Measurements from ENCODE around the gene SLC39A12.

The SLC39A12 gene

GRCh38 chr10:18066947-18067346 lies 115.2 kb downstream of the SLC39A12 start:
- no peak for DNase-seq

GRCh38 chr10:18068401-18068800 lies 116.7 kb downstream of the SLC39A12 start:
- DNase-seq = no peak

GRCh38 chr10:18071591-18071990 lies 119.9 kb downstream of the SLC39A12 start:
- DNase-seq = no peak

GRCh38 chr10:18073314-18073713 lies 121.6 kb downstream of the SLC39A12 start:
- DNase-seq = no peak

- DNase-seq = no peak
These were observed 124.2 kb downstream of the SLC39A12 start for GRCh38 chr10:18075881-18076280.

GRCh38 chr10:18079665-18080295 lies 128.1 kb downstream of the SLC39A12 start:
- no peak for DNase-seq

- no peak for DNase-seq
These were observed 130.7 kb downstream of the SLC39A12 start for GRCh38 chr10:18082381-18082780.

GRCh38 chr10:18085855-18086254 lies 134.1 kb downstream of the SLC39A12 start:
- no peak for DNase-seq

GRCh38 chr10:18086746-18087145 lies 135.0 kb downstream of the SLC39A12 start:
- no peak for DNase-seq

- no peak for DNase-seq
These were observed 135.6 kb downstream of the SLC39A12 start for GRCh38 chr10:18087355-18087754.
